Muscle layer of duodenum (tissue), 2 donors: ENCODE results near the gene SETD2.
"Not testable (repeated sequence)": the region's sequence is repeated elsewhere in the genome, so short reads cannot be mapped to it uniquely, and the experiment has no call there.

ENCODE experiments used
- H3K27ac ChIP-seq: one replicate; pipeline ENCODE4 v1.7.0; 2013; ENCODE audit warnings: mild to moderate bottlenecking, low read length
- H3K27me3 ChIP-seq: one replicate; pipeline ENCODE4 v1.7.0; 2013; ENCODE audit warnings: low read depth, mild to moderate bottlenecking, control low read depth, low read length
- H3K36me3 ChIP-seq, 2 donors: one replicate each; pipeline ENCODE4 v1.7.0; 2013; ENCODE audit warnings: low read length in 2 of 2, control low read depth in 1 of 2, mild to moderate bottlenecking in 1 of 2; ENCODE audit not compliant: insufficient read depth in 2 of 2, control insufficient read depth in 1 of 2
- H3K4me1 ChIP-seq, 2 donors: one replicate each; pipeline ENCODE4 v1.7.0; 2013; ENCODE audit warnings: low read length in 2 of 2, mild to moderate bottlenecking in 2 of 2, control low read depth in 1 of 2, moderate library complexity in 1 of 2; ENCODE audit not compliant: insufficient read depth in 2 of 2, control insufficient read depth in 1 of 2
- H3K4me3 ChIP-seq, 2 donors: one replicate each; pipeline ENCODE4 v1.7.0; 2013; ENCODE audit warnings: low read length in 2 of 2, low read depth in 1 of 2, mild to moderate bottlenecking in 1 of 2
- H3K9me3 ChIP-seq, 2 donors: one replicate each; pipeline ENCODE4 v1.7.0; 2013; ENCODE audit warnings: low read length in 2 of 2, control low read depth in 1 of 2, mild to moderate bottlenecking in 1 of 2; ENCODE audit not compliant: control insufficient read depth in 1 of 2
- donor health status: healthy.

SETD2 gene

GRCh38 chr3:47065058-47065457, 98.9 kb downstream of the SETD2 start:
- Histone ChIP-seq H3K9me3 (no peaks in the 10 kb centered on the region), H3K36me3 (peaks cover 11 to 22% of the 10 kb centered on the region in 2 donors), H3K4me1 (no peaks in the 10 kb centered on the region), H3K4me3 (no peak overlapping the region), H3K27me3 (no peaks in the 10 kb centered on the region), H3K27ac (no peak overlapping the region)

GRCh38 chr3:47057212-47057671, 106.7 kb downstream of the SETD2 start:
- Histone ChIP-seq H3K27ac (no peak overlapping the region), H3K27me3 (no peaks in the 10 kb centered on the region), H3K36me3 (peaks cover 17 to 18% of the 10 kb centered on the region in 2 donors)

GRCh38 chr3:47056705-47057104, 107.2 kb downstream of the SETD2 start:
- Histone ChIP-seq H3K27me3 (no peaks in the 10 kb centered on the region), H3K9me3 (no peaks in the 10 kb centered on the region), H3K4me3 (no peak overlapping the region), H3K27ac (no peak overlapping the region), H3K4me1 (no peaks in the 10 kb centered on the region), H3K36me3 (peaks cover 12 to 17% of the 10 kb centered on the region in 2 donors)

More at GRCh38 chr3:47057212-47057671, 106.7 kb downstream of the SETD2 start:
- Histone ChIP-seq H3K4me1 (no peaks in the 10 kb centered on the region), H3K9me3 (no peaks in the 10 kb centered on the region), H3K4me3 (no peak overlapping the region)

- no peak overlapping the region for H3K4me3 ChIP-seq
- no peak overlapping the region for H3K27ac ChIP-seq
- no peaks in the 10 kb centered on the region for H3K4me1 ChIP-seq
- no peaks in the 10 kb centered on the region for H3K27me3 ChIP-seq
- H3K9me3 ChIP-seq = no peaks in the 10 kb centered on the region
- H3K36me3 ChIP-seq = peaks cover 11 to 12% of the 10 kb centered on the region in 2 donors
These were observed 109.5 kb downstream of the SETD2 start for GRCh38 chr3:47054412-47054811.

GRCh38 chr3:47047673-47048072, 116.2 kb downstream of the SETD2 start:
- peaks cover 6 to 8% of the 10 kb centered on the region in 2 donors for H3K4me1 ChIP-seq
- no peak overlapping the region for H3K4me3 ChIP-seq
- no peak overlapping the region for H3K27ac ChIP-seq
- no peaks in the 10 kb centered on the region for H3K9me3 ChIP-seq
- peaks cover 3 to 9% of the 10 kb centered on the region in 2 donors for H3K36me3 ChIP-seq
- no peaks in the 10 kb centered on the region for H3K27me3 ChIP-seq

GRCh38 chr3:47047069-47047468, 116.8 kb downstream of the SETD2 start:
- Histone ChIP-seq H3K4me3 (no peak overlapping the region), H3K27me3 (no peaks in the 10 kb centered on the region), H3K36me3 (peaks cover 5 to 12% of the 10 kb centered on the region in 2 donors), H3K4me1 (peaks cover 6 to 8% of the 10 kb centered on the region in 2 donors), H3K27ac (no peak overlapping the region), H3K9me3 (no peaks in the 10 kb centered on the region)

GRCh38 chr3:47042231-47042791, 121.6 kb downstream of the SETD2 start:
- H3K9me3 ChIP-seq = no peaks in the 10 kb centered on the region
- H3K4me3 ChIP-seq = no peak overlapping the region
- no peak overlapping the region for H3K27ac ChIP-seq
- H3K4me1 ChIP-seq = peaks cover 6 to 8% of the 10 kb centered on the region in 2 donors
- H3K27me3 ChIP-seq = no peaks in the 10 kb centered on the region
- peaks cover 31 to 38% of the 10 kb centered on the region in 2 donors for H3K36me3 ChIP-seq

- Histone ChIP-seq H3K9me3 (no peaks in the 10 kb centered on the region), H3K36me3 (peaks cover 32 to 47% of the 10 kb centered on the region in 2 donors), H3K4me3 (no peak overlapping the region), H3K4me1 (no peaks in the 10 kb centered on the region), H3K27ac (no peak overlapping the region), H3K27me3 (no peaks in the 10 kb centered on the region)
These were observed 122.8 kb downstream of the SETD2 start for GRCh38 chr3:47041114-47041513.

GRCh38 chr3:47037302-47037701, 126.6 kb downstream of the SETD2 start:
- not testable (repeated sequence) for H3K27ac ChIP-seq

GRCh38 chr3:47036145-47036544, 127.8 kb downstream of the SETD2 start:
- H3K27ac ChIP-seq = no peak overlapping the region
- H3K27me3 ChIP-seq = no peaks in the 10 kb centered on the region
- peaks cover 27 to 53% of the 10 kb centered on the region in 2 donors for H3K36me3 ChIP-seq
- H3K4me3 ChIP-seq = no peak overlapping the region
- no peaks in the 10 kb centered on the region for H3K9me3 ChIP-seq
- peaks cover 0 to 4% of the 10 kb centered on the region in 2 donors for H3K4me1 ChIP-seq

More at GRCh38 chr3:47037302-47037701, 126.6 kb downstream of the SETD2 start:
- H3K4me1 ChIP-seq, H3K27me3 ChIP-seq, H3K9me3 ChIP-seq, H3K4me3 ChIP-seq: not testable (repeated sequence)
- peaks cover 29 to 65% of the 10 kb centered on the region in 2 donors for H3K36me3 ChIP-seq

GRCh38 chr3:47035645-47036044, 128.3 kb downstream of the SETD2 start:
- Histone ChIP-seq H3K36me3 (peaks cover 22 to 48% of the 10 kb centered on the region in 2 donors), H3K4me1 (peaks cover 3 to 4% of the 10 kb centered on the region in 2 donors), H3K27me3 (no peaks in the 10 kb centered on the region), H3K9me3 (no peaks in the 10 kb centered on the region), H3K4me3 (no peak overlapping the region), H3K27ac (no peak overlapping the region)
